ENCODE results near the gene PRKACG. TPM values are rescaled to one million over a fixed set of nuclear protein-coding genes. Genes with fewer than 3 reads are reported as not detected.

The PRKACG gene
- polyA plus RNA-seq, 1 donor from 2014 or later: not detected

- Histone ChIP-seq H3K9ac (ENCODE audit: low read length) (no peak overlapping the region), H3K4me2 (ENCODE audit: low read length) (no peak overlapping the region), H3K9me3 (ENCODE audit: low read length) (no peaks in the 10 kb centered on the region), H3K27ac (ENCODE audit: low read length) (no peak overlapping the region), H2AFZ (ENCODE audit: low read depth, low read length) (no peak overlapping the region), H3K36me3 (ENCODE audit: insufficient read depth, low read length) (no peaks in the 10 kb centered on the region), H4K20me1 (ENCODE audit: insufficient read depth) (no peaks in the 10 kb centered on the region), H3F3A (ENCODE audit: insufficient read depth, low read length, poor library complexity, severe bottlenecking) (no peaks in the 10 kb centered on the region), H3K27me3 (ENCODE audit: insufficient read depth, low read depth, low read length) (no peaks in the 10 kb centered on the region), H3K4me3 (ENCODE audit: low read length) (no peak overlapping the region), H3K79me2 (replicated peaks; ENCODE audit: insufficient read depth, low read length) (no peaks in the 10 kb centered on the region), H3K9me2 (ENCODE audit: insufficient read depth, low read length) (no peaks in the 10 kb centered on the region)
- TF ChIP-seq, protein P1, sequence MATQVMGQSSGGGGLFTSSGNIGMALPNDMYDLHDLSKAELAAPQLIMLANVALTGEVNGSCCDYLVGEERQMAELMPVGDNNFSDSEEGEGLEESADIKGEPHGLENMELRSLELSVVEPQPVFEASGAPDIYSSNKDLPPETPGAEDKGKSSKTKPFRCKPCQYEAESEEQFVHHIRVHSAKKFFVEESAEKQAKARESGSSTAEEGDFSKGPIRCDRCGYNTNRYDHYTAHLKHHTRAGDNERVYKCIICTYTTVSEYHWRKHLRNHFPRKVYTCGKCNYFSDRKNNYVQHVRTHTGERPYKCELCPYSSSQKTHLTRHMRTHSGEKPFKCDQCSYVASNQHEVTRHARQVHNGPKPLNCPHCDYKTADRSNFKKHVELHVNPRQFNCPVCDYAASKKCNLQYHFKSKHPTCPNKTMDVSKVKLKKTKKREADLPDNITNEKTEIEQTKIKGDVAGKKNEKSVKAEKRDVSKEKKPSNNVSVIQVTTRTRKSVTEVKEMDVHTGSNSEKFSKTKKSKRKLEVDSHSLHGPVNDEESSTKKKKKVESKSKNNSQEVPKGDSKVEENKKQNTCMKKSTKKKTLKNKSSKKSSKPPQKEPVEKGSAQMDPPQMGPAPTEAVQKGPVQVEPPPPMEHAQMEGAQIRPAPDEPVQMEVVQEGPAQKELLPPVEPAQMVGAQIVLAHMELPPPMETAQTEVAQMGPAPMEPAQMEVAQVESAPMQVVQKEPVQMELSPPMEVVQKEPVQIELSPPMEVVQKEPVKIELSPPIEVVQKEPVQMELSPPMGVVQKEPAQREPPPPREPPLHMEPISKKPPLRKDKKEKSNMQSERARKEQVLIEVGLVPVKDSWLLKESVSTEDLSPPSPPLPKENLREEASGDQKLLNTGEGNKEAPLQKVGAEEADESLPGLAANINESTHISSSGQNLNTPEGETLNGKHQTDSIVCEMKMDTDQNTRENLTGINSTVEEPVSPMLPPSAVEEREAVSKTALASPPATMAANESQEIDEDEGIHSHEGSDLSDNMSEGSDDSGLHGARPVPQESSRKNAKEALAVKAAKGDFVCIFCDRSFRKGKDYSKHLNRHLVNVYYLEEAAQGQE (IDR thresholded peaks at IDR 0.05; ENCODE audit: borderline replicate concordance): no peak
- TF ChIP-seq POLR2AphosphoS5 (IDR thresholded peaks at IDR 0.05): no peak
- no peak for TF ChIP-seq EZH2 (IDR thresholded peaks at IDR 0.05; ENCODE audit: borderline replicate concordance, insufficient read depth, low read length, poor library complexity, severe bottlenecking)
- no peak for TF ChIP-seq TAF1 (IDR thresholded peaks at IDR 0.05; ENCODE audit: low read depth)
- no peak for TF ChIP-seq MXI1 (conservative IDR thresholded peaks at IDR 0.05; ENCODE audit: poor library complexity, severe bottlenecking)
- no peak for TF ChIP-seq EP300 (conservative IDR thresholded peaks at IDR 0.05; ENCODE audit: poor library complexity, severe bottlenecking)
- no peak for TF ChIP-seq SMC3 (conservative IDR thresholded peaks at IDR 0.05; ENCODE audit: poor library complexity)
- TF ChIP-seq RAD21 (conservative IDR thresholded peaks at IDR 0.05): no peak
- TF ChIP-seq, protein P2, sequence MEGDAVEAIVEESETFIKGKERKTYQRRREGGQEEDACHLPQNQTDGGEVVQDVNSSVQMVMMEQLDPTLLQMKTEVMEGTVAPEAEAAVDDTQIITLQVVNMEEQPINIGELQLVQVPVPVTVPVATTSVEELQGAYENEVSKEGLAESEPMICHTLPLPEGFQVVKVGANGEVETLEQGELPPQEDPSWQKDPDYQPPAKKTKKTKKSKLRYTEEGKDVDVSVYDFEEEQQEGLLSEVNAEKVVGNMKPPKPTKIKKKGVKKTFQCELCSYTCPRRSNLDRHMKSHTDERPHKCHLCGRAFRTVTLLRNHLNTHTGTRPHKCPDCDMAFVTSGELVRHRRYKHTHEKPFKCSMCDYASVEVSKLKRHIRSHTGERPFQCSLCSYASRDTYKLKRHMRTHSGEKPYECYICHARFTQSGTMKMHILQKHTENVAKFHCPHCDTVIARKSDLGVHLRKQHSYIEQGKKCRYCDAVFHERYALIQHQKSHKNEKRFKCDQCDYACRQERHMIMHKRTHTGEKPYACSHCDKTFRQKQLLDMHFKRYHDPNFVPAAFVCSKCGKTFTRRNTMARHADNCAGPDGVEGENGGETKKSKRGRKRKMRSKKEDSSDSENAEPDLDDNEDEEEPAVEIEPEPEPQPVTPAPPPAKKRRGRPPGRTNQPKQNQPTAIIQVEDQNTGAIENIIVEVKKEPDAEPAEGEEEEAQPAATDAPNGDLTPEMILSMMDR (IDR thresholded peaks at IDR 0.05; ENCODE audit: poor library complexity, severe bottlenecking): no peak
These were observed 46.9 kb upstream of the PRKACG start for GRCh38 chr9:69060766-69061165.

- Histone ChIP-seq H3K36me3 (ENCODE audit: insufficient read depth, low read length) (no peaks in the 10 kb centered on the region), H3F3A (ENCODE audit: insufficient read depth, low read length, poor library complexity, severe bottlenecking) (no peaks in the 10 kb centered on the region), H3K4me3 (ENCODE audit: low read length) (no peak overlapping the region), H3K79me2 (replicated peaks; ENCODE audit: insufficient read depth, low read length) (no peaks in the 10 kb centered on the region), H3K9me3 (ENCODE audit: low read length) (no peaks in the 10 kb centered on the region), H3K4me2 (ENCODE audit: low read length) (no peak overlapping the region), H2AFZ (ENCODE audit: low read depth, low read length) (no peak overlapping the region), H3K9me2 (ENCODE audit: insufficient read depth, low read length) (no peaks in the 10 kb centered on the region), H3K27me3 (ENCODE audit: insufficient read depth, low read depth, low read length) (no peaks in the 10 kb centered on the region), H3K9ac (ENCODE audit: low read length) (no peak overlapping the region), H4K20me1 (ENCODE audit: insufficient read depth) (no peaks in the 10 kb centered on the region), H3K27ac (ENCODE audit: low read length) (no peak overlapping the region)
- TF ChIP-seq, protein P2 (IDR thresholded peaks at IDR 0.05; ENCODE audit: poor library complexity, severe bottlenecking): no peak
- no peak for TF ChIP-seq EZH2 (IDR thresholded peaks at IDR 0.05; ENCODE audit: borderline replicate concordance, insufficient read depth, low read length, poor library complexity, severe bottlenecking)
- no peak for TF ChIP-seq POLR2AphosphoS5 (IDR thresholded peaks at IDR 0.05)
- no peak for TF ChIP-seq RAD21 (conservative IDR thresholded peaks at IDR 0.05)
- TF ChIP-seq, protein P1 (IDR thresholded peaks at IDR 0.05; ENCODE audit: borderline replicate concordance): no peak
- TF ChIP-seq SMC3 (conservative IDR thresholded peaks at IDR 0.05; ENCODE audit: poor library complexity): no peak
- no peak for TF ChIP-seq EP300 (conservative IDR thresholded peaks at IDR 0.05; ENCODE audit: poor library complexity, severe bottlenecking)
- no peak for TF ChIP-seq TAF1 (IDR thresholded peaks at IDR 0.05; ENCODE audit: low read depth)
- no peak for TF ChIP-seq MXI1 (conservative IDR thresholded peaks at IDR 0.05; ENCODE audit: poor library complexity, severe bottlenecking)
These were observed 44.2 kb upstream of the PRKACG start for GRCh38 chr9:69058101-69058500.

All from neural cell (in vitro differentiated cells).